ENCODE measurements around the gene HINT2.

DNA sequence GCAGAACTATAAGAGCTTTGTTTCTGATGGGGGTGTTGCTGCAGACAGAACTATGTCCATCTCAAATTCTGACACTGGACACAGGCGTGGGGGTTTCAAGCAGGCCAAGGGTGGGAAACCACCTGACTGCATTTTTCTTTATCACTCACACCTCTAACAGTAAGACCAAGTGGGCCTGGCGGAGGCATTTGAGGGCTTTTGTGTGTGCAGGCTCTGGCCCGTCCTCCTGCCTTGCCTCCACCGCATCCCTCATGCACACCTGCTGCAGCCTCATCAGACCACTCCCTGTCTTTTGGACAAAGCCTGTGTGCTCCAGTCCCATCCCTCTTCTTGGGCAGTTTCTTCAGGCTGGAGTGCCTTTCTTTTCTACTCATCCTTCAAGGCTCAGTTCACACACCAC, 47.5 kb upstream of the HINT2 start:
- no peak for TF ChIP-seq SUZ12 (IDR thresholded peaks at IDR 0.05; ENCODE audit: extremely low read depth, insufficient read depth, insufficient read length)
- TF ChIP-seq YY1 (IDR thresholded peaks at IDR 0.05; ENCODE audit: insufficient read depth, insufficient read length), result no peak

All from NT2/D1 (cell line).